Measurements from ENCODE around the gene NRG2. TPM values are rescaled to one million over a fixed set of nuclear protein-coding genes. Genes with fewer than 3 reads are reported as not detected.

The NRG2 gene
- total and polyA plus RNA-seq, 2 experiments from 2014 or later, result 0.37 to 1.3 TPM

- TF ChIP-seq REST (IDR thresholded peaks at IDR 0.05; ENCODE audit: unreplicated experiment) (no peak), EZH2phosphoT487 (IDR thresholded peaks at IDR 0.05; ENCODE audit: unreplicated experiment) (no peak), JUNB (IDR thresholded peaks at IDR 0.05; ENCODE audit: unreplicated experiment) (no peak), EZH2 (IDR thresholded peaks at IDR 0.05; ENCODE audit: low read depth, unreplicated experiment) (no peak)
These were observed 237.6 kb downstream of the NRG2 start (continued) for GRCh38 chr5:139805545-139805944.

- H3K4me1 ChIP-seq (ENCODE audit: insufficient read depth), result no peaks in the 10 kb centered on the region
These were observed 238.2 kb downstream of the NRG2 start for GRCh38 chr5:139804800-139805397.

GRCh38 chr5:139803978-139804377 lies 239.1 kb downstream of the NRG2 start:
- H3K4me1 ChIP-seq (ENCODE audit: insufficient read depth), result no peaks in the 10 kb centered on the region
- H3K36me3 ChIP-seq (ENCODE audit: insufficient read depth), result no peaks in the 10 kb centered on the region
- H3K27ac Mint-ChIP-seq, result no peak overlapping the region
- H3F3A ChIP-seq (replicated peaks; ENCODE audit: low read depth), result no peaks in the 10 kb centered on the region
- peaks cover 25% of the 10 kb centered on the region for H3K27me3 Mint-ChIP-seq (ENCODE audit: insufficient read depth, low read depth, poor library complexity)
- H3K27ac ChIP-seq (ENCODE audit: low read depth), result no peak overlapping the region
- H3K36me3 Mint-ChIP-seq (ENCODE audit: low read depth), result no peaks in the 10 kb centered on the region
- H3K27me3 ChIP-seq (ENCODE audit: insufficient read depth), result peaks cover 13% of the 10 kb centered on the region
- no peaks in the 10 kb centered on the region; the same call in 1 of the 2 replicates for H4K20me1 ChIP-seq (replicated peaks; ENCODE audit: insufficient read depth)
- no peak overlapping the region for H3K4me2 ChIP-seq
- no peak overlapping the region for H3K4me3 ChIP-seq
- H3K9me2 ChIP-seq (ENCODE audit: insufficient read depth), result peaks cover 2% of the 10 kb centered on the region; the same call in 1 of the 2 replicates
- H3K79me2 ChIP-seq (replicated peaks; ENCODE audit: insufficient read depth), result no peaks in the 10 kb centered on the region
- H2AFZ ChIP-seq, result no peak overlapping the region
- ATAC-seq (no peak), DNase-seq (ENCODE audit: low spot score) (no peak)
- H3K4me3 Mint-ChIP-seq, result no peak overlapping the region
- H3K9me3 Mint-ChIP-seq, result no peaks in the 10 kb centered on the region
- TF ChIP-seq ETS1 (IDR thresholded peaks at IDR 0.05) (no peak), CREB1 (CRISPR knock-in tag; IDR thresholded peaks at IDR 0.05; ENCODE audit: low read depth) (no peak), POLR2AphosphoS5 (IDR thresholded peaks at IDR 0.05; ENCODE audit: low read depth) (no peak)
- no peaks in the 10 kb centered on the region for H3K4me1 Mint-ChIP-seq

More at GRCh38 chr5:139804800-139805397, 238.2 kb downstream of the NRG2 start:
- no peak for ATAC-seq
- TF ChIP-seq ETS1 (IDR thresholded peaks at IDR 0.05), result no peak
- H3K27me3 Mint-ChIP-seq (ENCODE audit: insufficient read depth, low read depth, poor library complexity), result peaks cover 20% of the 10 kb centered on the region
- H3F3A ChIP-seq (replicated peaks; ENCODE audit: low read depth), result no peaks in the 10 kb centered on the region
- no peaks in the 10 kb centered on the region for H3K4me1 Mint-ChIP-seq
- no peak overlapping the region for H3K27ac ChIP-seq (ENCODE audit: low read depth)
- H3K9me2 ChIP-seq (ENCODE audit: insufficient read depth), result peaks cover 2% of the 10 kb centered on the region; the same call in 1 of the 2 replicates
- H3K4me3 ChIP-seq, result no peak overlapping the region
- no peak for DNase-seq (ENCODE audit: low spot score)
- H3K4me3 Mint-ChIP-seq, result no peak overlapping the region
- H4K20me1 ChIP-seq (replicated peaks; ENCODE audit: insufficient read depth), result no peaks in the 10 kb centered on the region; the same call in 1 of the 2 replicates
- H3K79me2 ChIP-seq (replicated peaks; ENCODE audit: insufficient read depth), result no peaks in the 10 kb centered on the region
- no peak overlapping the region for H3K27ac Mint-ChIP-seq
- no peaks in the 10 kb centered on the region for H3K36me3 Mint-ChIP-seq (ENCODE audit: low read depth)
- no peaks in the 10 kb centered on the region for H3K36me3 ChIP-seq (ENCODE audit: insufficient read depth)
- no peak overlapping the region for H3K4me2 ChIP-seq
- no peaks in the 10 kb centered on the region for H3K9me3 Mint-ChIP-seq
- no peak overlapping the region for H2AFZ ChIP-seq
- 0 out of 2 replicates have a peak, but pooled peaks cover 11% of the 10 kb centered on the region for H3K27me3 ChIP-seq (ENCODE audit: insufficient read depth)

Measured in GM23338 (cell line).